Measurements from ENCODE around the gene TRABD2B. TPM values are rescaled to one million over a fixed set of nuclear protein-coding genes. Genes with fewer than 3 reads are reported as not detected.

The TRABD2B gene
- polyA plus RNA-seq, 1 of the 3 experiments (the other 2 are of a cell fraction): 0.03 TPM

DNA sequence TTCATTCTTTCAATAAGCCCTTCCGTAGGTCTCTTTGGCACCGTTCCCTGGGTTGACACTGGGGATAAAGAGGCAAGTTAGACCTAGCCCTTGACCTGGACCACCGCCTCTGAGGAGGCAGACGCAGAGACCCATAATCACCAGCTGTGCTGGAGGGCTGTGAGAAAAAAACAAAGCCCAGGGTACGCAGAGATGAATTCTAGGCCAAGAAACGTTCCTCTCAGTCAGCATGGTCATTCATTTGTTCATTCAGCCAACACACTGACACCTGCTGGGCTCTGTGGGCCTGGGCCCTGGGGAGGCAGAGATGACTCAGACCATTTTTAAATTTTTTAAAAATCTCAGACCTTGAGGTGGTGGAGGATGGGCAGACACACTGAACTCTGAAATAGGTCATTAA lies 26.3 kb upstream of the TRABD2B start (continued):
- TF ChIP-seq, protein P1, sequence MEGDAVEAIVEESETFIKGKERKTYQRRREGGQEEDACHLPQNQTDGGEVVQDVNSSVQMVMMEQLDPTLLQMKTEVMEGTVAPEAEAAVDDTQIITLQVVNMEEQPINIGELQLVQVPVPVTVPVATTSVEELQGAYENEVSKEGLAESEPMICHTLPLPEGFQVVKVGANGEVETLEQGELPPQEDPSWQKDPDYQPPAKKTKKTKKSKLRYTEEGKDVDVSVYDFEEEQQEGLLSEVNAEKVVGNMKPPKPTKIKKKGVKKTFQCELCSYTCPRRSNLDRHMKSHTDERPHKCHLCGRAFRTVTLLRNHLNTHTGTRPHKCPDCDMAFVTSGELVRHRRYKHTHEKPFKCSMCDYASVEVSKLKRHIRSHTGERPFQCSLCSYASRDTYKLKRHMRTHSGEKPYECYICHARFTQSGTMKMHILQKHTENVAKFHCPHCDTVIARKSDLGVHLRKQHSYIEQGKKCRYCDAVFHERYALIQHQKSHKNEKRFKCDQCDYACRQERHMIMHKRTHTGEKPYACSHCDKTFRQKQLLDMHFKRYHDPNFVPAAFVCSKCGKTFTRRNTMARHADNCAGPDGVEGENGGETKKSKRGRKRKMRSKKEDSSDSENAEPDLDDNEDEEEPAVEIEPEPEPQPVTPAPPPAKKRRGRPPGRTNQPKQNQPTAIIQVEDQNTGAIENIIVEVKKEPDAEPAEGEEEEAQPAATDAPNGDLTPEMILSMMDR (IDR thresholded peaks at IDR 0.05): no peak
- TF ChIP-seq TCF12 (IDR thresholded peaks at IDR 0.05) (no peak), FOSL2 (IDR thresholded peaks at IDR 0.05; ENCODE audit: borderline replicate concordance, low read depth) (no peak), EZH2phosphoT487 (IDR thresholded peaks at IDR 0.05; ENCODE audit: borderline replicate concordance, low read depth) (no peak), FOXJ3 (CRISPR knock-in tag; IDR thresholded peaks at IDR 0.05) (no peak), GATA2 (CRISPR knock-in tag; IDR thresholded peaks at IDR 0.05) (no peak), SIN3A (IDR thresholded peaks at IDR 0.05; ENCODE audit: borderline replicate concordance, low read depth, low read length) (no peak), JUND (IDR thresholded peaks at IDR 0.05) (no peak), ELF1 (IDR thresholded peaks at IDR 0.05) (no peak)
- TF ChIP-seq, protein P2, sequence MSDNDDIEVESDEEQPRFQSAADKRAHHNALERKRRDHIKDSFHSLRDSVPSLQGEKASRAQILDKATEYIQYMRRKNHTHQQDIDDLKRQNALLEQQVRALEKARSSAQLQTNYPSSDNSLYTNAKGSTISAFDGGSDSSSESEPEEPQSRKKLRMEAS (IDR thresholded peaks at IDR 0.05; ENCODE audit: low read depth): no peak

DNA sequence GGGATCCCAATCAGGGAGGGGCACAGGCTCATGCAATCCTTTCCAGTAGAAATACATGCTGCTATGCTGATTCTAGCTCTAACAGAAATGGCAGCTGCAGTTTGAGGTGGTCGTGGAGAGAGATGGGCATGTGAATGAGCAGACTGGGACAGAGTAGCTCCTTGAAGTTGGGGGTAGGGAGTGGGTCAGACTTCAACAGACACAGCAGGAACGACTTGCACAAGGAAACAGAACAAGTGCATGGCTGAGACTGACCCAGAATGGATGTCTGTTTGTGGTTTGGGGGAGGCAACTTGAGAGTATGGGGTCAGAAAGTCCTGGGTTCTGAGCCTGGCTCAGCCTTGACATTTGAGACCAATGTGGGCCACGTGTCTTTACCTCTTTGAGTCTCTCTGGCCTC lies 25.1 kb upstream of the TRABD2B start:
- Histone ChIP-seq H4K20me1 (ENCODE audit: insufficient read depth) (no peaks in the 10 kb centered on the region), H3K9me2 (no peaks in the 10 kb centered on the region), H3F3A (replicated peaks; ENCODE audit: insufficient read depth) (no peaks in the 10 kb centered on the region), H2AFZ (ENCODE audit: low read depth) (no peak overlapping the region), H3K36me3 (replicated peaks in 1 of 2; ENCODE audit: control insufficient read depth in 1 of 2, insufficient read depth in 2 of 2, low read length in 1 of 2) (no peaks in the 10 kb centered on the region), H3K27ac (ENCODE audit: low read depth in 2 of 2, low read length in 1 of 2) (no peak overlapping the region), H3K4me1 (ENCODE audit: control insufficient read depth in 1 of 2, insufficient read depth in 2 of 2, low read depth in 1 of 2, low read length in 1 of 2) (peaks cover 0 to 15% of the 10 kb centered on the region in 2 experiments; a peak in 1 of 4 replicates), H3K9ac (no peak overlapping the region), H3K4me2 (no peak overlapping the region), H3K79me2 (ENCODE audit: insufficient read depth) (no peaks in the 10 kb centered on the region), H3K27me3 (ENCODE audit: insufficient read depth) (no peaks in the 10 kb centered on the region), H3K9me3 (no peaks in the 10 kb centered on the region), H3K4me3 (ENCODE audit: low read depth in 2 of 2, low read length in 1 of 2) (no peak overlapping the region)
- no peak for DNase-seq
- CTCF ChIA-PET: interaction anchor here (1.1 to 1.8 kb wide), 2 partner anchors 13 to 25 kb away, joined by 3 to 9 read pairs; partner anchors contain the start of gene TRABD2B
- 7% methylated on average over 3 of the region's 3 CpGs for WGBS (ENCODE audit: low lambda C conversion rate)
- POLR2A ChIA-PET: no interaction called here
- TF ChIP-seq, protein P3, sequence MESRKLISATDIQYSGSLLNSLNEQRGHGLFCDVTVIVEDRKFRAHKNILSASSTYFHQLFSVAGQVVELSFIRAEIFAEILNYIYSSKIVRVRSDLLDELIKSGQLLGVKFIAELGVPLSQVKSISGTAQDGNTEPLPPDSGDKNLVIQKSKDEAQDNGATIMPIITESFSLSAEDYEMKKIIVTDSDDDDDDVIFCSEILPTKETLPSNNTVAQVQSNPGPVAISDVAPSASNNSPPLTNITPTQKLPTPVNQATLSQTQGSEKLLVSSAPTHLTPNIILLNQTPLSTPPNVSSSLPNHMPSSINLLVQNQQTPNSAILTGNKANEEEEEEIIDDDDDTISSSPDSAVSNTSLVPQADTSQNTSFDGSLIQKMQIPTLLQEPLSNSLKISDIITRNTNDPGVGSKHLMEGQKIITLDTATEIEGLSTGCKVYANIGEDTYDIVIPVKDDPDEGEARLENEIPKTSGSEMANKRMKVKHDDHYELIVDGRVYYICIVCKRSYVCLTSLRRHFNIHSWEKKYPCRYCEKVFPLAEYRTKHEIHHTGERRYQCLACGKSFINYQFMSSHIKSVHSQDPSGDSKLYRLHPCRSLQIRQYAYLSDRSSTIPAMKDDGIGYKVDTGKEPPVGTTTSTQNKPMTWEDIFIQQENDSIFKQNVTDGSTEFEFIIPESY (IDR thresholded peaks at IDR 0.05; ENCODE audit: borderline replicate concordance, low read depth): no peak
- TF ChIP-seq, protein P4, sequence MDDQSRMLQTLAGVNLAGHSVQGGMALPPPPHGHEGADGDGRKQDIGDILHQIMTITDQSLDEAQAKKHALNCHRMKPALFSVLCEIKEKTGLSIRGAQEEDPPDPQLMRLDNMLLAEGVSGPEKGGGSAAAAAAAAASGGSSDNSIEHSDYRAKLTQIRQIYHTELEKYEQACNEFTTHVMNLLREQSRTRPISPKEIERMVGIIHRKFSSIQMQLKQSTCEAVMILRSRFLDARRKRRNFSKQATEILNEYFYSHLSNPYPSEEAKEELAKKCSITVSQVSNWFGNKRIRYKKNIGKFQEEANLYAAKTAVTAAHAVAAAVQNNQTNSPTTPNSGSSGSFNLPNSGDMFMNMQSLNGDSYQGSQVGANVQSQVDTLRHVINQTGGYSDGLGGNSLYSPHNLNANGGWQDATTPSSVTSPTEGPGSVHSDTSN (IDR thresholded peaks at IDR 0.05): no peak
- no peak for TF ChIP-seq RFX5 (IDR thresholded peaks at IDR 0.05; ENCODE audit: low read length)
- no peak for TF ChIP-seq SIN3A (IDR thresholded peaks at IDR 0.05; ENCODE audit: borderline replicate concordance, low read depth, low read length)
- TF ChIP-seq, protein P1 (IDR thresholded peaks at IDR 0.05): no peak
- no peak for TF ChIP-seq CHD2 (IDR thresholded peaks at IDR 0.05; ENCODE audit: low read length, partially characterized antibody)
- no peak for TF ChIP-seq EP300 (IDR thresholded peaks at IDR 0.05; ENCODE audit: borderline replicate concordance in 1 of 2, low read depth in 1 of 2, low read length in 1 of 2)
- no peak for TF ChIP-seq JUND (IDR thresholded peaks at IDR 0.05)
- no peak for TF ChIP-seq RXRA (IDR thresholded peaks at IDR 0.05; ENCODE audit: borderline replicate concordance, low read depth)
- no peak for TF ChIP-seq POLR2AphosphoS5 (IDR thresholded peaks at IDR 0.05; ENCODE audit: low read depth, low read length)

Measured in SK-N-SH (cell line).